Osteocyte (in vitro differentiated cells): Measurements from ENCODE around the gene PPP1R36. TPM values are rescaled to one million over a fixed set of nuclear protein-coding genes. Genes with fewer than 3 reads are reported as not detected.

Source experiments
- DNase-seq: peaks from one replicate; pipeline ENCODE4 v3.0.0; 2021; ENCODE audit warnings: mixed read lengths; ENCODE audit not compliant: unreplicated experiment; ENCODE audit errors: extremely low spot score
- H3K27ac Mint-ChIP-seq: one replicate; pipeline ENCODE4 v1.8.0; 2021; ENCODE audit warnings: mild to moderate bottlenecking, mixed read lengths; ENCODE audit not compliant: unreplicated experiment
- H3K27me3 Mint-ChIP-seq: one replicate; pipeline ENCODE4 v1.8.0; 2021; ENCODE audit warnings: mixed read lengths; ENCODE audit not compliant: unreplicated experiment
- H3K36me3 Mint-ChIP-seq: one replicate; pipeline ENCODE4 v1.8.0; 2021; ENCODE audit warnings: mixed read lengths; ENCODE audit not compliant: unreplicated experiment
- H3K4me1 Mint-ChIP-seq: one replicate; pipeline ENCODE4 v1.8.0; 2021; ENCODE audit warnings: mixed read lengths; ENCODE audit not compliant: unreplicated experiment
- H3K4me3 Mint-ChIP-seq: one replicate; pipeline ENCODE4 v1.8.0; 2021; ENCODE audit warnings: mild to moderate bottlenecking, moderate library complexity, mixed read lengths; ENCODE audit not compliant: unreplicated experiment
- H3K9me3 Mint-ChIP-seq: one replicate; pipeline ENCODE4 v1.8.0; 2021; ENCODE audit warnings: mixed read lengths; ENCODE audit not compliant: unreplicated experiment
- total RNA-seq: library from RNA; stranded (reverse); gene quantifications from 2 replicates; pipeline ENCODE4 v1.2.1, GENCODE V29; 2021
- TF ChIP-seq, protein P1 (sequence below): fragments of 200-600 bp; sonication (generic); IDR thresholded peaks from 2 replicates; pipeline ENCODE4 v1.5.0; 2021; ENCODE audit warnings: antibody characterized with exemption, mild to moderate bottlenecking, moderate library complexity

PPP1R36 gene
- total RNA-seq, 1 donor from 2014 or later = 1.3 TPM

DNA sequence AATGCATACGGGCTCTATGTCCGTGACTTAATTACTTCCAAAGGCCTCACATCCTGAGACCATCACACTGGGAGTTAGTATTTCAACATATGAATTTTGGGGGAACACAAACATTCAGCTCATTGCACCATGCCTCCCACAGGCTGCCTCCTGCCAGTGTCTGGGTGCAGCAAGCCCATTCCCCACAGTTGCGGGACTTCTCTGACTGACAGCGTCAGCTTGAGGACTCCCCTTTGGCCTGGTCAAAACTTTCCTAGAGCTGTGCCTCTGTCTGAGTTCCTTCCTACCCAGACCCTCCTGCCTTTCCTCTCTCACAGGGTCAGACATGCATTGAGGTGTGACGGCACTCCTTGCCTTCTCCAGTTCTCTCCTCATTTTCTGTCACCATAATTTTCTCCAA lies 27.4 kb downstream of the PPP1R36 start:
- no peaks in the 10 kb centered on the region for H3K27me3 Mint-ChIP-seq
- H3K27ac Mint-ChIP-seq = no peak overlapping the region
- DNase-seq = peak; percentile 63
- no peaks in the 10 kb centered on the region for H3K9me3 Mint-ChIP-seq
- H3K4me1 Mint-ChIP-seq = peaks cover 18% of the 10 kb centered on the region
- no peaks in the 10 kb centered on the region for H3K36me3 Mint-ChIP-seq
- no peak overlapping the region for H3K4me3 Mint-ChIP-seq
- TF ChIP-seq, protein P1, sequence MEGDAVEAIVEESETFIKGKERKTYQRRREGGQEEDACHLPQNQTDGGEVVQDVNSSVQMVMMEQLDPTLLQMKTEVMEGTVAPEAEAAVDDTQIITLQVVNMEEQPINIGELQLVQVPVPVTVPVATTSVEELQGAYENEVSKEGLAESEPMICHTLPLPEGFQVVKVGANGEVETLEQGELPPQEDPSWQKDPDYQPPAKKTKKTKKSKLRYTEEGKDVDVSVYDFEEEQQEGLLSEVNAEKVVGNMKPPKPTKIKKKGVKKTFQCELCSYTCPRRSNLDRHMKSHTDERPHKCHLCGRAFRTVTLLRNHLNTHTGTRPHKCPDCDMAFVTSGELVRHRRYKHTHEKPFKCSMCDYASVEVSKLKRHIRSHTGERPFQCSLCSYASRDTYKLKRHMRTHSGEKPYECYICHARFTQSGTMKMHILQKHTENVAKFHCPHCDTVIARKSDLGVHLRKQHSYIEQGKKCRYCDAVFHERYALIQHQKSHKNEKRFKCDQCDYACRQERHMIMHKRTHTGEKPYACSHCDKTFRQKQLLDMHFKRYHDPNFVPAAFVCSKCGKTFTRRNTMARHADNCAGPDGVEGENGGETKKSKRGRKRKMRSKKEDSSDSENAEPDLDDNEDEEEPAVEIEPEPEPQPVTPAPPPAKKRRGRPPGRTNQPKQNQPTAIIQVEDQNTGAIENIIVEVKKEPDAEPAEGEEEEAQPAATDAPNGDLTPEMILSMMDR = no peak

DNA sequence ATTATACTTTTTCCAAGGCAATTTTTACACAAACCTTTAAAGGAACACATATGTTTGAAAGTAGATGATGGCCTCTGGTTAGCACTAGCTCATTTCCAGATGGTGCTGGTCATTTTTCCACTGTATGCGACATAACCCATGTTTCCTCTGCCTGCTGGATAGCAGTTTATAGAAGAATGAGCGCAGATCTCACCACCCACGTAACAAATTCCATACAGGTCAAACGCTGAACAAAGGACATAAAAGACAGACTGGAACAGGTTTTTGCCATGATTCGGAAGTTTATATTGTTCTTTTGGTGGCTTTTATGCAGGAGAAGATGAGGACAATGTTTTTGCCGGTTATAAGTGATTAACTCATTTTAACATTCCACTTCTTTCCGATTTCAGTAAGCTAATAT lies 30.7 kb downstream of the PPP1R36 start:
- no peak overlapping the region for H3K27ac Mint-ChIP-seq
- H3K27me3 Mint-ChIP-seq = no peaks in the 10 kb centered on the region
- DNase-seq = peak; percentile 13
- H3K9me3 Mint-ChIP-seq = no peaks in the 10 kb centered on the region
- TF ChIP-seq, protein P1 = no peak
- H3K36me3 Mint-ChIP-seq = no peaks in the 10 kb centered on the region
- no peak overlapping the region for H3K4me3 Mint-ChIP-seq
- no peaks in the 10 kb centered on the region for H3K4me1 Mint-ChIP-seq

DNA sequence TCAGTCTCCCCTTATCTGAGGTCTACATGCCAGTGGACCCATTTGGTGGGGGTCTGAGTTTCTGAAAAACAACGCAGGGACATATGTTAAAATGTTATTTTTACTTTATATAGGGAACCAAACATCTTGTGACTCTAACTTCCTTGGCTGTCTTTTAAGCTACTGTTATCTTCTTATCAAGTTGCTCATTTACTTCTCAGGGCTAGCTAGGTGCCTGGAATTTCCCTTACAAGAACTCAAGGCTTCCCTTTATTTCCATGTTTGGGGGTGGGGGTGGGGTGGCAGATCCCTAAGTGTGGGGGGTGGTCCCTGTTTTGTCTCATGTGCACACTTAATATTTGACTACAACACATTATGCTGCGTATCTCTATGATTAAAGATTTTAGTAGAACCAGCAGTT lies 31.6 kb downstream of the PPP1R36 start:
- Mint-ChIP-seq H3K9me3 (no peaks in the 10 kb centered on the region), H3K4me3 (no peak overlapping the region), H3K27ac (no peak overlapping the region), H3K4me1 (no peaks in the 10 kb centered on the region), H3K36me3 (no peaks in the 10 kb centered on the region), H3K27me3 (no peaks in the 10 kb centered on the region)
- peak; percentile 2 for DNase-seq
- TF ChIP-seq, protein P1 = no peak

DNA sequence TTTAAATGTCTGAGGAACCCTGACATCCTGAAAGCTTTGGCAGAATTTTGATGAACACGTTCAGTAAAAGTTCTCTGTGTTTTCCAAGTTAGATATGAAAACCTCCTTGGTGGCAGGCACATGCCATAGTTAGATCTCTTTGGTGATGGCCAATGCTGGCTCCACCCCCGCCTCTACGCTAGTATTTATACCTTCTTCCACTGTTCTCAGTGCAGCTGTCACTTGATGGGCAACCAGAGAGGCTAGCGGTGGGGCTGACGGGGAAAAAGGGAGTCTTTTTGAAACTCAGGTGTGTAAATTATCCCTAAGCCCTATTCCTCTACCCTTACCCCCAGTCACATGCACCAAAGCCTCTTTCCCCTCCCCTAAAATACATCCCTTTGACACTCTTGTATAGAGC lies 32.1 kb downstream of the PPP1R36 start:
- Mint-ChIP-seq H3K9me3 (no peaks in the 10 kb centered on the region), H3K27me3 (no peaks in the 10 kb centered on the region), H3K4me3 (no peak overlapping the region), H3K27ac (no peak overlapping the region), H3K4me1 (no peaks in the 10 kb centered on the region), H3K36me3 (no peaks in the 10 kb centered on the region)
- DNase-seq = peak; percentile 54
- TF ChIP-seq, protein P1 = no peak

DNA sequence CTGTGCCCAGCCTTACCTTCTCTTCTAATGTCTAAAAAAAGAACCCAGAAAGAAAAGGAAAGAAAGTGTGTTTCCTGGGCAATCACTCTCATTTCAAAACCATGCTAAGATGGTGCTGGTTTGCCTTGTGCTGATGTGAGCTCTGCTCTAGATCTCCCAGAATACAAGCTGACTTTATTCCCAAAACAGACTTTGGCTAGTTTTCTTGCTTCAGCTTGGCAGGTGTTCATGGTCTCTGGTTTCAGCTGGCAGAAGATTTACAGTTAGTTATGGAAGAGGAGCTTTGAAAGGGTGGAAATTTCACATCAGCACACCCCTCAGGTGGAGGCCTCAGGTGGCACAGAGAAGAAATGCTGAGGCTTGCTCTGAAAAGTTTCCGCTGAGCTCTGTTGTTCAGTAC lies 34.4 kb downstream of the PPP1R36 start:
- H3K27ac Mint-ChIP-seq = no peak overlapping the region
- TF ChIP-seq, protein P1 = no peak
- H3K4me3 Mint-ChIP-seq = no peak overlapping the region
- no peaks in the 10 kb centered on the region for H3K9me3 Mint-ChIP-seq
- DNase-seq = peak; percentile 19
- no peaks in the 10 kb centered on the region for H3K27me3 Mint-ChIP-seq
- no peaks in the 10 kb centered on the region for H3K4me1 Mint-ChIP-seq
- H3K36me3 Mint-ChIP-seq = no peaks in the 10 kb centered on the region
